Neural progenitor cell (in vitro differentiated cells): ENCODE measurements around the gene TMEM43. TPM values are rescaled to one million over a fixed set of nuclear protein-coding genes. Genes with fewer than 3 reads are reported as not detected.

Source experiments
- DNase-seq: peaks from one replicate; pipeline ENCODE4 v3.0.0-alpha.2; 2016; ENCODE audit warnings: low spot score
- H2AFZ ChIP-seq: fragments of 200-600 bp; sonication (generic); replicated peaks from 2 replicates; pipeline ENCODE4 v1.6.1; 2016; ENCODE audit warnings: antibody characterized with exemption
- H3F3A ChIP-seq: fragments of 200-600 bp; sonication (generic); 2 replicates; pipeline ENCODE4 v1.6.1; 2016; ENCODE audit warnings: antibody characterized with exemption, low read depth
- H3K27ac ChIP-seq: fragments of 200-600 bp; sonication (generic); 2 replicates; pipeline ENCODE4 v1.5.1; 2016; ENCODE audit warnings: mild to moderate bottlenecking
- H3K27me3 ChIP-seq: fragments of 200-600 bp; sonication (generic); 2 replicates; pipeline ENCODE4 v1.6.1; 2016; ENCODE audit warnings: mild to moderate bottlenecking, moderate library complexity
- H3K36me3 ChIP-seq: fragments of 200-600 bp; sonication (generic); 2 replicates; pipeline ENCODE4 v1.5.1; 2016
- H3K4me1 ChIP-seq: fragments of 200-600 bp; sonication (generic); 2 replicates; pipeline ENCODE4 v1.6.1; 2016; ENCODE audit warnings: mixed run types
- H3K4me2 ChIP-seq: fragments of 200-600 bp; sonication (generic); 2 replicates; pipeline ENCODE4 v1.6.1; 2016
- H3K4me3 ChIP-seq: fragments of 200-600 bp; sonication (generic); 2 replicates; pipeline ENCODE4 v1.5.1; 2016
- H3K79me2 ChIP-seq: fragments of 200-600 bp; sonication (generic); 2 replicates; pipeline ENCODE4 v1.6.1; 2016; ENCODE audit warnings: low read depth
- H3K9ac ChIP-seq: fragments of 200-600 bp; sonication (generic); 2 replicates; pipeline ENCODE4 v1.6.1; 2016
- H3K9me3 ChIP-seq: fragments of 200-600 bp; sonication (generic); 2 replicates; pipeline ENCODE4 v1.5.1; 2016; ENCODE audit warnings: low read depth
- H4K20me1 ChIP-seq: fragments of 200-600 bp; sonication (generic); 2 replicates; pipeline ENCODE4 v1.6.1; 2016; ENCODE audit warnings: low read depth
- H3K27ac Mint-ChIP-seq: 3 replicates; pipeline ENCODE4 v1.8.0; 2021; ENCODE audit warnings: mixed read lengths
- H3K27me3 Mint-ChIP-seq: 2 replicates; pipeline ENCODE4 v1.8.0; 2022; ENCODE audit warnings: low read depth, mild to moderate bottlenecking, inconsistent platforms, moderate library complexity, mixed read lengths; ENCODE audit not compliant: insufficient read depth
- H3K36me3 Mint-ChIP-seq: 3 replicates; pipeline ENCODE4 v1.8.0; 2021; ENCODE audit warnings: mixed read lengths
- H3K4me1 Mint-ChIP-seq: 3 replicates; pipeline ENCODE4 v1.8.0; 2021; ENCODE audit warnings: mixed read lengths
- H3K4me3 Mint-ChIP-seq: 3 replicates; pipeline ENCODE4 v1.8.0; 2021; ENCODE audit warnings: mild to moderate bottlenecking, moderate library complexity, mixed read lengths
- H3K9me3 Mint-ChIP-seq: 3 replicates; pipeline ENCODE4 v1.8.0; 2020; ENCODE audit warnings: mixed read lengths
- CTCF ChIP-seq: fragments of 200-600 bp; sonication (generic); IDR thresholded peaks from 2 replicates; pipeline ENCODE4 v1.5.1; 2017; ENCODE audit warnings: antibody characterized with exemption, mild to moderate bottlenecking
- EZH2 ChIP-seq: fragments of 200-600 bp; sonication (generic); IDR thresholded peaks from 2 replicates; pipeline ENCODE4 v1.6.1; 2017; ENCODE audit warnings: antibody characterized with exemption, mild to moderate bottlenecking, moderate library complexity
- EZH2phosphoT487 ChIP-seq: fragments of 200-600 bp; sonication (generic); IDR thresholded peaks from 2 replicates; pipeline ENCODE4 v1.6.1; 2017; ENCODE audit warnings: antibody characterized with exemption
- total RNA-seq: library from RNA; depleted of rRNA; stranded (reverse); fragments of >200 nt; gene quantifications from 2 replicates; pipeline ENCODE4 v1.2.3, GENCODE V29; 2015; ENCODE audit warnings: low replicate concordance

The TMEM43 gene
- total RNA-seq, 1 donor from 2014 or later, result 19.7 TPM

- H3K9me3 ChIP-seq, result no peaks in the 10 kb centered on the region
- H3K36me3 Mint-ChIP-seq, result peaks cover 35% of the 10 kb centered on the region
- H3K27ac Mint-ChIP-seq, result no peak overlapping the region
Measured at GRCh38 chr3:14130230-14130629, 5.4 kb downstream of the TMEM43 start.

GRCh38 chr3:14130707-14131106 is 5.9 kb downstream of the TMEM43 start:
- no peak for TF ChIP-seq EZH2
- TF ChIP-seq CTCF, result no peak
- TF ChIP-seq EZH2phosphoT487, result no peak
- Histone ChIP-seq H3K4me1 (no peaks in the 10 kb centered on the region), H3F3A (peaks cover 4% of the 10 kb centered on the region), H3K79me2 (peaks cover 27% of the 10 kb centered on the region), H3K4me3 (no peak overlapping the region), H2AFZ (no peak overlapping the region), H4K20me1 (peaks cover 16% of the 10 kb centered on the region), H3K27me3 (no peaks in the 10 kb centered on the region), H3K9ac (no peak overlapping the region), H3K27ac (no peak overlapping the region), H3K36me3 (no peaks in the 10 kb centered on the region), H3K4me2 (no peak overlapping the region), H3K9me3 (no peaks in the 10 kb centered on the region)
- Mint-ChIP-seq H3K36me3 (peaks cover 39% of the 10 kb centered on the region), H3K4me3 (no peak overlapping the region), H3K9me3 (no peaks in the 10 kb centered on the region), H3K4me1 (peaks cover 10% of the 10 kb centered on the region), H3K27me3 (no peaks in the 10 kb centered on the region), H3K27ac (no peak overlapping the region)
- no peak for DNase-seq

More at GRCh38 chr3:14130230-14130629, 5.4 kb downstream of the TMEM43 start:
- TF ChIP-seq CTCF (no peak), EZH2 (no peak), EZH2phosphoT487 (no peak)
- Histone ChIP-seq H3K4me1 (no peaks in the 10 kb centered on the region), H2AFZ (no peak overlapping the region), H3K4me2 (no peak overlapping the region), H3K79me2 (peaks cover 29% of the 10 kb centered on the region), H3K4me3 (no peak overlapping the region), H3K9ac (no peak overlapping the region), H3F3A (peaks cover 9% of the 10 kb centered on the region), H3K27ac (no peak overlapping the region), H4K20me1 (peaks cover 19% of the 10 kb centered on the region), H3K27me3 (no peaks in the 10 kb centered on the region), H3K36me3 (no peaks in the 10 kb centered on the region)
- Mint-ChIP-seq H3K27me3 (no peaks in the 10 kb centered on the region), H3K4me3 (no peak overlapping the region), H3K9me3 (no peaks in the 10 kb centered on the region), H3K4me1 (peaks cover 11% of the 10 kb centered on the region)
- DNase-seq, result no peak

GRCh38 chr3:14131134-14131533 is 6.3 kb downstream of the TMEM43 start:
- Histone ChIP-seq H3K9ac (no peak overlapping the region), H3K9me3 (no peaks in the 10 kb centered on the region), H3F3A (no peaks in the 10 kb centered on the region), H4K20me1 (peaks cover 12% of the 10 kb centered on the region), H3K4me3 (no peak overlapping the region), H3K36me3 (no peaks in the 10 kb centered on the region), H3K4me1 (no peaks in the 10 kb centered on the region), H3K79me2 (peaks cover 23% of the 10 kb centered on the region), H3K27me3 (no peaks in the 10 kb centered on the region), H3K4me2 (no peak overlapping the region), H3K27ac (no peak overlapping the region), H2AFZ (no peak overlapping the region)
- no peak for DNase-seq
- peaks cover 43% of the 10 kb centered on the region for H3K36me3 Mint-ChIP-seq
- H3K4me3 Mint-ChIP-seq, result no peak overlapping the region
- no peaks in the 10 kb centered on the region for H3K9me3 Mint-ChIP-seq
- TF ChIP-seq EZH2, result no peak
- TF ChIP-seq CTCF, result no peak
- no peak for TF ChIP-seq EZH2phosphoT487
- H3K4me1 Mint-ChIP-seq, result peaks cover 6% of the 10 kb centered on the region
- no peak overlapping the region for H3K27ac Mint-ChIP-seq
- H3K27me3 Mint-ChIP-seq, result no peaks in the 10 kb centered on the region
